H9 (cell line): ENCODE results near the gene RALY. TPM values are rescaled to one million over a fixed set of nuclear protein-coding genes. Genes with fewer than 3 reads are reported as not detected.

ENCODE experiments used
- DNase-seq: peaks from one replicate; pipeline ENCODE4 v3.0.0-alpha.2; 2017
- H2AFZ ChIP-seq: one replicate; pipeline ENCODE4 v1.6.1; 2013; ENCODE audit warnings: mild to moderate bottlenecking, low read length, control low read depth, moderate library complexity
- H2AK5ac ChIP-seq: 2 replicates; pipeline ENCODE4 v1.6.1; 2013; ENCODE audit warnings: low read length, control low read depth, mixed read lengths; ENCODE audit not compliant: insufficient read length
- H2BK120ac ChIP-seq: one replicate; pipeline ENCODE4 v1.6.1; 2013; ENCODE audit warnings: low read depth, mild to moderate bottlenecking, low read length, control low read depth, inconsistent platforms; ENCODE audit not compliant: poor library complexity, severe bottlenecking
- H2BK12ac ChIP-seq: 2 replicates; pipeline ENCODE4 v1.6.1; 2013; ENCODE audit warnings: low read length, control low read depth, mixed read lengths, low read depth; ENCODE audit not compliant: insufficient read length
- H2BK15ac ChIP-seq: 2 replicates; pipeline ENCODE4 v1.6.1; 2013; ENCODE audit warnings: low read depth, low read length, control low read depth
- H2BK20ac ChIP-seq: one replicate; pipeline ENCODE4 v1.6.1; 2013; ENCODE audit warnings: low read depth, mild to moderate bottlenecking, low read length, control low read depth, inconsistent platforms; ENCODE audit not compliant: poor library complexity, severe bottlenecking
- H2BK5ac ChIP-seq: 2 replicates; pipeline ENCODE4 v1.6.1; 2013; ENCODE audit warnings: low read length, control low read depth, mixed read lengths; ENCODE audit not compliant: insufficient read length
- H3K14ac ChIP-seq: 2 replicates; pipeline ENCODE4 v1.6.1; 2013; ENCODE audit warnings: low read length, control low read depth; ENCODE audit not compliant: insufficient read depth
- H3K18ac ChIP-seq: 2 replicates; pipeline ENCODE4 v1.6.1; 2013; ENCODE audit warnings: low read depth, mild to moderate bottlenecking, mixed read lengths, low read length, control low read depth; ENCODE audit not compliant: insufficient read length
- H3K23ac ChIP-seq: 2 replicates; pipeline ENCODE4 v1.6.1; 2013; ENCODE audit warnings: low read length, control low read depth, mixed read lengths, low read depth; ENCODE audit not compliant: insufficient read length
- H3K23me2 ChIP-seq: 2 replicates; pipeline ENCODE4 v1.6.1; 2013; ENCODE audit warnings: low read depth, mild to moderate bottlenecking, mixed read lengths, low read length, control low read depth; ENCODE audit not compliant: insufficient read length, poor library complexity, severe bottlenecking
- H3K27ac ChIP-seq: 2 replicates; pipeline ENCODE4 v1.5.1; 2013; ENCODE audit warnings: low read length, control low read depth, mixed read lengths, low read depth; ENCODE audit not compliant: insufficient read length
- H3K27me3 ChIP-seq: 2 replicates; pipeline ENCODE4 v1.6.1; 2013; ENCODE audit warnings: low read length, control low read depth, inconsistent platforms; ENCODE audit not compliant: insufficient read depth
- H3K4ac ChIP-seq: 2 replicates; pipeline ENCODE4 v1.6.1; 2013; ENCODE audit warnings: low read depth, mild to moderate bottlenecking, control low read depth, inconsistent platforms, low read length, moderate library complexity
- H3K4me1 ChIP-seq: 2 replicates; pipeline ENCODE4 v1.6.1; 2013; ENCODE audit warnings: low read length, control low read depth, inconsistent platforms; ENCODE audit not compliant: insufficient read depth
- H3K4me2 ChIP-seq: 2 replicates; pipeline ENCODE4 v1.6.1; 2013; ENCODE audit warnings: low read length, control low read depth, mixed read lengths; ENCODE audit not compliant: insufficient read length, insufficient read depth
- H3K56ac ChIP-seq: 2 replicates; pipeline ENCODE4 v1.6.1; 2013; ENCODE audit warnings: low read depth, mild to moderate bottlenecking, mixed read lengths, low read length, control low read depth; ENCODE audit not compliant: insufficient read length
- H3K79me1 ChIP-seq: 2 replicates; pipeline ENCODE4 v1.6.1; 2013; ENCODE audit warnings: low read depth, mild to moderate bottlenecking, moderate library complexity, low read length, control low read depth, inconsistent platforms; ENCODE audit not compliant: insufficient read depth, poor library complexity, severe bottlenecking
- H3K79me2 ChIP-seq: 2 replicates; pipeline ENCODE4 v1.6.1; 2013; ENCODE audit warnings: low read length, control low read depth, inconsistent platforms; ENCODE audit not compliant: insufficient read depth
- H3K9ac ChIP-seq: 2 replicates; pipeline ENCODE4 v1.6.1; 2013; ENCODE audit warnings: low read length, control low read depth, mixed read lengths; ENCODE audit not compliant: insufficient read length; ENCODE audit errors: extremely low read depth
- H3K9me3 ChIP-seq: one replicate; pipeline ENCODE4 v1.6.1; 2013; ENCODE audit warnings: low read depth, low read length, inconsistent platforms; ENCODE audit not compliant: control insufficient read depth
- H3T11ph ChIP-seq: one replicate; pipeline ENCODE4 v1.6.1; 2013; ENCODE audit warnings: mild to moderate bottlenecking, low read length, control low read depth, inconsistent platforms
- H4K20me1 ChIP-seq: one replicate; pipeline ENCODE4 v1.6.1; 2013; ENCODE audit not compliant: control insufficient read depth, insufficient read length, insufficient read depth
- H4K5ac ChIP-seq: 2 replicates; pipeline ENCODE4 v1.6.1; 2013; ENCODE audit warnings: low read depth, mild to moderate bottlenecking, mixed read lengths, low read length, control low read depth; ENCODE audit not compliant: insufficient read length
- H4K8ac ChIP-seq: replicated peaks from 2 replicates; pipeline ENCODE4 v1.6.1; 2013; ENCODE audit warnings: low read length, control low read depth, mixed read lengths, low read depth; ENCODE audit not compliant: insufficient read length
- H4K91ac ChIP-seq: 2 replicates; pipeline ENCODE4 v1.6.1; 2013; ENCODE audit warnings: low read depth, mild to moderate bottlenecking, moderate library complexity, mixed read lengths, low read length, control low read depth; ENCODE audit not compliant: insufficient read length
- H3K27ac Mint-ChIP-seq, 3 experiments: 2 replicates in 2 of 3; 3 replicates in 1 of 3; pipeline ENCODE4 v1.8.0; 2020 to 2021; ENCODE audit warnings: mixed read lengths in 3 of 3, mild to moderate bottlenecking in 1 of 3, moderate library complexity in 1 of 3
- H3K27me3 Mint-ChIP-seq: 2 replicates; pipeline ENCODE4 v1.8.0; 2021; ENCODE audit warnings: low read depth, mild to moderate bottlenecking, moderate library complexity, mixed read lengths
- H3K36me3 Mint-ChIP-seq, 3 experiments: 2 replicates in 2 of 3; 3 replicates in 1 of 3; pipeline ENCODE4 v1.8.0; 2020 to 2021; ENCODE audit warnings: low read depth in 3 of 3, mixed read lengths in 3 of 3; ENCODE audit not compliant: insufficient read depth in 1 of 3
- H3K4me1 Mint-ChIP-seq, 2 experiments: 2 replicates each; pipeline ENCODE4 v1.8.0; 2020; ENCODE audit warnings: mixed read lengths in 2 of 2
- H3K4me3 Mint-ChIP-seq, 2 experiments: 2 replicates in 1 of 2; 3 replicates in 1 of 2; pipeline ENCODE4 v1.8.0; 2020 to 2021; ENCODE audit warnings: mild to moderate bottlenecking in 2 of 2, mixed read lengths in 2 of 2, moderate library complexity in 1 of 2
- H3K9me3 Mint-ChIP-seq, 2 experiments: 2 replicates in 1 of 2; 3 replicates in 1 of 2; pipeline ENCODE4 v1.8.0; 2020; ENCODE audit warnings: mild to moderate bottlenecking in 2 of 2, mixed read lengths in 2 of 2, moderate library complexity in 1 of 2
- WGBS: extraction: QIAGEN DNeasy Blood & Tissue Kit; methylation state at CpG from one replicate; pipeline ENCODE4 v1.1.7; 2013; ENCODE audit warnings: missing lambda C conversion rate, low lambda C conversion rate, mixed read lengths; ENCODE audit not compliant: insufficient read length; ENCODE audit errors: extremely low coverage; 5-methylcytosine and 5-hydroxymethylcytosine counted together
- total RNA-seq: library from RNA; stranded (reverse); gene quantifications from 2 replicates; pipeline ENCODE4 v1.2.1, GENCODE V29; 2021
- TF ChIP-seq, protein P1 (sequence below): fragments of 200-600 bp; sonication (generic); conservative IDR thresholded peaks from 3 replicates; pipeline ENCODE4 v1.8.0; 2021; ENCODE audit warnings: antibody characterized with exemption, mild to moderate bottlenecking

Gene RALY
- total RNA-seq, 1 experiment from 2014 or later: 199 TPM

DNA sequence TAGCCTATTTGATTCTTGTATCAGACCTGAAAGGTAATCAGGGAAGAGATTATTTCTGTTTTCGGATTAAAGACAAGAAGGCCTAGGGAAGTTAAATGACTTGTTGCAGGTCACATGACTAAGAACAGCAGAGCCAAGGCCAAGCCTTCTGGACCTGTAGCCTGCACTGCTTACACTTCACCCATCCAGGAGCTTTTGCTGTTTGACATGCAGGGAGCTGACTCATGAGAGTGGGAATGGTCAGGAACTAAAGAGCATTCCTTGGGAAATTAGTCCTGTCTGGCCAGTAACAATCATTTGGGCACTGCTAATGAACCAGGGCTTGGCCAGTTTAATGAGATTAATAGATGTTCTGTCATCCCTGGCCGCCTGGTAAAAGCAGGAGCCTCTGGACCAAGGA is 71.5 kb downstream of the RALY start:
- H2BK120ac ChIP-seq: no peak overlapping the region

More for the DNA sequence above, 71.5 kb downstream of the RALY start:
- no peak overlapping the region for H3K4me2 ChIP-seq
- H3K56ac ChIP-seq: no peak overlapping the region
- H3K23me2 ChIP-seq: no peaks in the 10 kb centered on the region
- no peak overlapping the region for H2AFZ ChIP-seq
- H3K9ac ChIP-seq: no peak overlapping the region
- H2BK5ac ChIP-seq: no peak overlapping the region
- TF ChIP-seq, protein P1, sequence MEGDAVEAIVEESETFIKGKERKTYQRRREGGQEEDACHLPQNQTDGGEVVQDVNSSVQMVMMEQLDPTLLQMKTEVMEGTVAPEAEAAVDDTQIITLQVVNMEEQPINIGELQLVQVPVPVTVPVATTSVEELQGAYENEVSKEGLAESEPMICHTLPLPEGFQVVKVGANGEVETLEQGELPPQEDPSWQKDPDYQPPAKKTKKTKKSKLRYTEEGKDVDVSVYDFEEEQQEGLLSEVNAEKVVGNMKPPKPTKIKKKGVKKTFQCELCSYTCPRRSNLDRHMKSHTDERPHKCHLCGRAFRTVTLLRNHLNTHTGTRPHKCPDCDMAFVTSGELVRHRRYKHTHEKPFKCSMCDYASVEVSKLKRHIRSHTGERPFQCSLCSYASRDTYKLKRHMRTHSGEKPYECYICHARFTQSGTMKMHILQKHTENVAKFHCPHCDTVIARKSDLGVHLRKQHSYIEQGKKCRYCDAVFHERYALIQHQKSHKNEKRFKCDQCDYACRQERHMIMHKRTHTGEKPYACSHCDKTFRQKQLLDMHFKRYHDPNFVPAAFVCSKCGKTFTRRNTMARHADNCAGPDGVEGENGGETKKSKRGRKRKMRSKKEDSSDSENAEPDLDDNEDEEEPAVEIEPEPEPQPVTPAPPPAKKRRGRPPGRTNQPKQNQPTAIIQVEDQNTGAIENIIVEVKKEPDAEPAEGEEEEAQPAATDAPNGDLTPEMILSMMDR: no peak
- DNase-seq: no peak
- no peak overlapping the region for H3K4ac ChIP-seq
- H3K14ac ChIP-seq: no peak overlapping the region
- 0 out of 7 replicates have a peak overlapping the region, but pooled peaks of 1 of the 3 experiments have one; percentile 20 for H3K27ac Mint-ChIP-seq
- no CpG with 5 or more reads among the region's 2 CpGs for WGBS
- H4K20me1 ChIP-seq: no peaks in the 10 kb centered on the region
- H4K91ac ChIP-seq: no peak overlapping the region
- H3K18ac ChIP-seq: no peak overlapping the region
- H3K27me3 ChIP-seq: no peaks in the 10 kb centered on the region
- H3K4me3 Mint-ChIP-seq: no peak overlapping the region
- H4K8ac ChIP-seq: no peak overlapping the region
- no peak overlapping the region for H3K23ac ChIP-seq
- no peaks in the 10 kb centered on the region for H3K79me1 ChIP-seq
- no peak overlapping the region for H2BK15ac ChIP-seq
- peaks cover 33 to 38% of the 10 kb centered on the region in 2 experiments for H3K4me1 Mint-ChIP-seq
- H3K27me3 Mint-ChIP-seq: no peaks in the 10 kb centered on the region
- H2AK5ac ChIP-seq: no peak overlapping the region
- H4K5ac ChIP-seq: no peak overlapping the region
- no peak overlapping the region for H3T11ph ChIP-seq
- no peak overlapping the region for H3K27ac ChIP-seq
- H2BK12ac ChIP-seq: no peak overlapping the region
- H3K9me3 ChIP-seq: no peaks in the 10 kb centered on the region
- no peaks in the 10 kb centered on the region; the same call in 1 of the 2 replicates for H3K79me2 ChIP-seq
- H2BK20ac ChIP-seq: no peak overlapping the region
- no peaks in the 10 kb centered on the region for H3K4me1 ChIP-seq
- peaks cover 0 to 2% (median 2%) of the 10 kb centered on the region in 3 experiments; a peak in 2 of 7 replicates for H3K36me3 Mint-ChIP-seq
- no peaks in the 10 kb centered on the region for H3K9me3 Mint-ChIP-seq
